ENCODE data around the gene SH3GLB2. TPM values are rescaled to one million over a fixed set of nuclear protein-coding genes. Genes with fewer than 3 reads are reported as not detected.

SH3GLB2 gene
- 33.3 and 40.9 TPM in 2 replicates for total RNA-seq

GRCh38 chr9:129028192-129028966 lies at the start of gene SH3GLB2:
SH3GLB2 (minus strand) TSS chr9:129028331; CDS start chr9:129028154, 177 bp downstream.

GRCh38 chr9:129036241-129036922 lies 8.3 kb upstream of the SH3GLB2 start, which contains the start of gene MIGA2:
MIGA2 (plus strand) TSS chr9:129036626; CDS start chr9:129040595, 3,969 bp downstream.

Other genes starting within 250 kb of the SH3GLB2 start
- gene TBC1D13, start 241.1 kb downstream of the SH3GLB2 start, total RNA-seq: 10.1 and 12.5 TPM in 2 replicates
- gene ENDOG, start 209.8 kb downstream of the SH3GLB2 start, total RNA-seq: 11.6 and 14.0 TPM in 2 replicates
- 16.0 and 28.7 TPM in 2 replicates for gene SPOUT1, start 198.5 kb downstream of the SH3GLB2 start, total RNA-seq
- gene KYAT1, start 146.4 kb downstream of the SH3GLB2 start, total RNA-seq: 6.5 and 13.7 TPM in 2 replicates
- gene LRRC8A, start 146.2 kb downstream of the SH3GLB2 start, total RNA-seq: 29.4 and 62.0 TPM in 2 replicates
- 2.1 and 3.4 TPM in 2 replicates for gene PHYHD1, start 107.3 kb downstream of the SH3GLB2 start, total RNA-seq
- 24.0 and 36.2 TPM in 2 replicates for gene DOLK, start 80.7 kb downstream of the SH3GLB2 start, total RNA-seq
- gene NUP188, start 80.6 kb downstream of the SH3GLB2 start, total RNA-seq: 43.7 and 88.7 TPM in 2 replicates
- 21.1 and 38.8 TPM in 2 replicates for gene MIGA2, start 8.3 kb upstream of the SH3GLB2 start, total RNA-seq
- gene DOLPP1, start 52.8 kb upstream of the SH3GLB2 start, total RNA-seq: 10.1 and 11.0 TPM in 2 replicates
- 26.7 and 50.4 TPM in 2 replicates for gene CRAT, start 82.5 kb upstream of the SH3GLB2 start, total RNA-seq
- 75.7 and 106 TPM in 2 replicates for gene PTPA, start 83.1 kb upstream of the SH3GLB2 start, total RNA-seq
- 22.7 and 32.4 TPM in 2 replicates for gene IER5L, start 149.9 kb upstream of the SH3GLB2 start, total RNA-seq